GM13977 (cell line): Measurements from ENCODE around the gene GUK1.

Experiments used
- DNase-seq: peaks from one replicate; pipeline ENCODE4 v3.0.0; 2012; ENCODE audit warnings: low spot score
- in situ Hi-C: fragments of 300-500 bp; cut with MboI; formaldehyde crosslinking; loops from one replicate; pipeline ENCODE4 v1.12.0; 2022; ENCODE audit warnings: low sequenced_read_pairs, low pct_unique_long_range_greater_than_20kb, mixed read lengths, inconsistent platforms; ENCODE audit not compliant: unreplicated experiment
- TF ChIP-seq, protein P1 (sequence below): IDR thresholded peaks from 2 replicates; pipeline ENCODE4 v1.5.1; 2012; ENCODE audit warnings: mild to moderate bottlenecking, control low read depth; ENCODE audit not compliant: insufficient read depth; ENCODE audit errors: extremely low read depth, missing control alignments

Gene GUK1

DNA sequence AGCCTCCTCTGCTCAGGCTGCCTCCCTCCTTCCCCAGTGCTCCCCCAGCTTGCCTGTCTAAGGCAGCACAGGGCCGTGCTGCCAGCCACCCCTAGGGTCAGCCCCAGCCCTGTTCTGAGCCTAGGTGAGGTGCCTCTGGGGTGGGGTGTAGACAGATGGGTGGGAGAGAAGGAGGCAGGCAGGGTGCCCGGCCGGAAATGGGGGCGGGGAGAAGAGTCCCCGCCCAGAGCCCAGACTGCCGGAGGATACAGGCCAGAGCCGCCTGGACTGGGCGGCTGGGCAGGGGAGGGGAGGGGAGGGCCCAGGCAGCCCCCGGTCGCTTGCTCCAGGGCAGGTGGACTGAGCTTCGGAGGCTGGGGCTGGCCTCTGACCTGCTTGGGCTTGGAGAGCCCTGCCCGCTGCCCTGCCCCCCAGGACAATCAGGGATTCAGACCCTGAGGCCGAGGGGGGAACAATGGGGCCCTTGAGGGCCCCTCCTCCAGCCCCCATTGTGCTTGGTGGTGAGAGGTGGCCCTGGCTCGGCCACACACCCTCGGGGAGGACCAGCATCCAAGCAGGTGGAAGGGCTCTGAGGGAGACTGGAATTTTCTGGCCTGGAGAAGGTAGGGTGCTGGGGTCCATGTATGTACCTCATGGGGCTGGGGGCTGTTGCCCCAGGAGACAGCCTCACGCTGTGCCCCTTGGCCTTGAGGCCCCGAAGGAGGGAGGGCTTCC is 9.5 kb downstream of the GUK1 start, which contains the start of gene GJC2:
Gene GJC2 (plus strand): TSS at position 525 of the 714 bp plus-strand sequence. CDS start 7,829 bp downstream, outside the sequence.
- in situ Hi-C loops = no loop called here
- TF ChIP-seq, protein P1, sequence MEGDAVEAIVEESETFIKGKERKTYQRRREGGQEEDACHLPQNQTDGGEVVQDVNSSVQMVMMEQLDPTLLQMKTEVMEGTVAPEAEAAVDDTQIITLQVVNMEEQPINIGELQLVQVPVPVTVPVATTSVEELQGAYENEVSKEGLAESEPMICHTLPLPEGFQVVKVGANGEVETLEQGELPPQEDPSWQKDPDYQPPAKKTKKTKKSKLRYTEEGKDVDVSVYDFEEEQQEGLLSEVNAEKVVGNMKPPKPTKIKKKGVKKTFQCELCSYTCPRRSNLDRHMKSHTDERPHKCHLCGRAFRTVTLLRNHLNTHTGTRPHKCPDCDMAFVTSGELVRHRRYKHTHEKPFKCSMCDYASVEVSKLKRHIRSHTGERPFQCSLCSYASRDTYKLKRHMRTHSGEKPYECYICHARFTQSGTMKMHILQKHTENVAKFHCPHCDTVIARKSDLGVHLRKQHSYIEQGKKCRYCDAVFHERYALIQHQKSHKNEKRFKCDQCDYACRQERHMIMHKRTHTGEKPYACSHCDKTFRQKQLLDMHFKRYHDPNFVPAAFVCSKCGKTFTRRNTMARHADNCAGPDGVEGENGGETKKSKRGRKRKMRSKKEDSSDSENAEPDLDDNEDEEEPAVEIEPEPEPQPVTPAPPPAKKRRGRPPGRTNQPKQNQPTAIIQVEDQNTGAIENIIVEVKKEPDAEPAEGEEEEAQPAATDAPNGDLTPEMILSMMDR = no peak
- no peak for DNase-seq

GRCh38 chr1:228150120-228150460 is 10.0 kb downstream of the GUK1 start:
- TF ChIP-seq, protein P1 = no peak
- DNase-seq = no peak
- in situ Hi-C loops = no loop called here

DNA sequence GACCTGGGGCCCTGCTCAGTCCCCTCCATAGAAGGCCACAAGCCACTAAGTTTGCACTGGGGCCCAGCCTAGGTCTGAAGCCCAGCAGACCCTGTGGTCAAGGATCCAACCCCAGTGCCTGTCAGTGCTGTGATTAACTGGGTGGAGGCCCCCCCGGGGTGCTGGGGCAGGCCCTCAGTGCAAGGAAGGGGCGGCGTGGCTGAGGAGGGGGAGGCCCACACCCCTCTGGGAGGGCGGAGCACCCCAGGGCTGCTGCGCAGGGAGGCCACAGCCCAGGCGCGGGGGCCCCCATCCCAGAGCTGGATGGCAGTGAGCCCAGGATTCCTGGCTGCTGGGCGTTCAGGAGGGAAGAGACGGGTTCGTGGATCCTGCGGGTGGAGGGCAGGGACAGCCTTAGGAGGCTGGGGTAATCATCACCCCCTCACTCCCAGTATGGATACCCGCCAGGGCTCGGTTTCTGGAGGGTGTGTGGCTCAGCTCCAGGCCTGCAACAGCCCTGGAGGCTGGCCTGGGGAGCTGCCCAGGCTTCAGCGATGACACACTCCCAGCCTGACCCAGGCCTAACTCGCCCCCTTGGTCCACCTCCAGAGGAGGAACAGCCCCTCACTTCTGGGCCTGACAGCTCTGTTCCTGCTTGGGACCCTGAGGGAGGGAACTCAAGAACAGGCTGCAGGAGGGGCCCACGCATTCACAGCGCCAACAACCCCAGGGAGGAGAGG is 10.5 kb downstream of the GUK1 start:
- in situ Hi-C loops = no loop called here
- DNase-seq = no peak
- TF ChIP-seq, protein P1 = no peak

- no peak for DNase-seq
- TF ChIP-seq, protein P1 = no peak
- in situ Hi-C loops = no loop called here
These were observed 11.3 kb downstream of the GUK1 start for GRCh38 chr1:228151180-228151925.

GRCh38 chr1:228152097-228152917 is 12.2 kb downstream of the GUK1 start:
- DNase-seq = no peak

More at GRCh38 chr1:228152097-228152917, 12.2 kb downstream of the GUK1 start:
- TF ChIP-seq, protein P1 = no peak
- in situ Hi-C loops = no loop called here
